ENCODE results near the gene HCRT.
"Not testable (repeated sequence)": the region's sequence is repeated elsewhere in the genome, so short reads cannot be mapped to it uniquely, and the experiment has no call there.

The HCRT gene

GRCh38 chr17:42212382-42212781 lies 27.1 kb upstream of the HCRT start:
- Histone ChIP-seq H4K20me1 (ENCODE audit: control insufficient read depth, insufficient read depth, low read depth, low read length) (no peaks in the 10 kb centered on the region), H3K4me2 (ENCODE audit: low read length) (no peak overlapping the region), H3K79me2 (ENCODE audit: control insufficient read depth, low read length) (no peaks in the 10 kb centered on the region), H3K9me2 (replicated peaks; ENCODE audit: control insufficient read depth, low read length) (no peaks in the 10 kb centered on the region), H3K27ac (ENCODE audit: low read depth, low read length) (no peak overlapping the region), H3K4me1 (ENCODE audit: control insufficient read depth, low read length) (no peaks in the 10 kb centered on the region), H3K27me3 (ENCODE audit: control insufficient read depth, low read length) (no peaks in the 10 kb centered on the region), H3K9me3 (ENCODE audit: control insufficient read depth, insufficient read depth, low read length) (no peaks in the 10 kb centered on the region), H3K36me3 (ENCODE audit: control insufficient read depth, low read length) (peaks cover 59% of the 10 kb centered on the region), H3F3A (ENCODE audit: control insufficient read depth, insufficient read depth) (peaks cover 3% of the 10 kb centered on the region; the same call in 1 of the 2 replicates), H3K4me3 (ENCODE audit: low read length) (no peak overlapping the region)
- no peak for TF ChIP-seq EZH2phosphoT487 (IDR thresholded peaks at IDR 0.05; ENCODE audit: borderline replicate concordance, low read length)
- TF ChIP-seq, protein P1, sequence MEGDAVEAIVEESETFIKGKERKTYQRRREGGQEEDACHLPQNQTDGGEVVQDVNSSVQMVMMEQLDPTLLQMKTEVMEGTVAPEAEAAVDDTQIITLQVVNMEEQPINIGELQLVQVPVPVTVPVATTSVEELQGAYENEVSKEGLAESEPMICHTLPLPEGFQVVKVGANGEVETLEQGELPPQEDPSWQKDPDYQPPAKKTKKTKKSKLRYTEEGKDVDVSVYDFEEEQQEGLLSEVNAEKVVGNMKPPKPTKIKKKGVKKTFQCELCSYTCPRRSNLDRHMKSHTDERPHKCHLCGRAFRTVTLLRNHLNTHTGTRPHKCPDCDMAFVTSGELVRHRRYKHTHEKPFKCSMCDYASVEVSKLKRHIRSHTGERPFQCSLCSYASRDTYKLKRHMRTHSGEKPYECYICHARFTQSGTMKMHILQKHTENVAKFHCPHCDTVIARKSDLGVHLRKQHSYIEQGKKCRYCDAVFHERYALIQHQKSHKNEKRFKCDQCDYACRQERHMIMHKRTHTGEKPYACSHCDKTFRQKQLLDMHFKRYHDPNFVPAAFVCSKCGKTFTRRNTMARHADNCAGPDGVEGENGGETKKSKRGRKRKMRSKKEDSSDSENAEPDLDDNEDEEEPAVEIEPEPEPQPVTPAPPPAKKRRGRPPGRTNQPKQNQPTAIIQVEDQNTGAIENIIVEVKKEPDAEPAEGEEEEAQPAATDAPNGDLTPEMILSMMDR (IDR thresholded peaks at IDR 0.05; ENCODE audit: low read depth, low read length, poor library complexity, severe bottlenecking), result no peak

DNA sequence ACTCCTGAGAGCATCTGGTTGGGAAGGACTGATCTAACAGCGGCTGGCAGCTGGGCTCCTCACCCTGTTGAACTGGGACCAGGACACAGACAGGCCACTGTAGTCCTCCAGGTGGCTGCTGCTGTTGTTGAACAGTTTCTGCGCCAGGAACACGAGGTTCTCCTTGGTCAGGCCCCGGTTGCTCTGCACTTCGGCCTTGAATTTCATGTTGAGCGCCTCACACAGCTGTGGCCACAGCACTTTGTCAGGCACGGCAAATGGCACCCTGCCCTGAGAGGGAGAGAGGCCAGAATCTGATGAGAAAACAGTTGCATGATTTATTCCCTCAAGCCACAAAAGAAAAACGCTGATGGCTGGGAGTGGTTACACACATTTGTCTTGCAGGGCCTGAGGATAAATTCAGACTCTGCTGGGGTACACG lies 26.7 kb upstream of the HCRT start:
- not testable (repeated sequence) for H3K79me2 ChIP-seq (ENCODE audit: control insufficient read depth, low read length)

GRCh38 chr17:42210046-42210445 lies 24.8 kb upstream of the HCRT start:
- peaks cover 48% of the 10 kb centered on the region for H3K36me3 ChIP-seq (ENCODE audit: control insufficient read depth, low read length)
- H3K27ac ChIP-seq (ENCODE audit: low read depth, low read length), result no peak overlapping the region
- H3F3A ChIP-seq (ENCODE audit: control insufficient read depth, insufficient read depth), result no peaks in the 10 kb centered on the region
- no peaks in the 10 kb centered on the region for H3K79me2 ChIP-seq (ENCODE audit: control insufficient read depth, low read length)
- no peaks in the 10 kb centered on the region for H3K9me3 ChIP-seq (ENCODE audit: control insufficient read depth, insufficient read depth, low read length)
- TF ChIP-seq, protein P1 (IDR thresholded peaks at IDR 0.05; ENCODE audit: low read depth, low read length, poor library complexity, severe bottlenecking), result no peak
- TF ChIP-seq EZH2phosphoT487 (IDR thresholded peaks at IDR 0.05; ENCODE audit: borderline replicate concordance, low read length), result no peak
- H3K4me2 ChIP-seq (ENCODE audit: low read length), result no peak overlapping the region
- H3K27me3 ChIP-seq (ENCODE audit: control insufficient read depth, low read length), result no peaks in the 10 kb centered on the region
- H3K4me1 ChIP-seq (ENCODE audit: control insufficient read depth, low read length), result no peaks in the 10 kb centered on the region
- H3K4me3 ChIP-seq (ENCODE audit: low read length), result no peak overlapping the region
- H3K9me2 ChIP-seq (replicated peaks; ENCODE audit: control insufficient read depth, low read length), result no peaks in the 10 kb centered on the region
- no peaks in the 10 kb centered on the region for H4K20me1 ChIP-seq (ENCODE audit: control insufficient read depth, insufficient read depth, low read depth, low read length)

More for the DNA sequence above, 26.7 kb upstream of the HCRT start:
- not testable (repeated sequence) for H4K20me1 ChIP-seq (ENCODE audit: control insufficient read depth, insufficient read depth, low read depth, low read length); H3K4me2 ChIP-seq (ENCODE audit: low read length); H3K27me3 ChIP-seq (ENCODE audit: control insufficient read depth, low read length); H3K27ac ChIP-seq (ENCODE audit: low read depth, low read length); H3K9me2 ChIP-seq (replicated peaks; ENCODE audit: control insufficient read depth, low read length); H3K4me1 ChIP-seq (ENCODE audit: control insufficient read depth, low read length); H3F3A ChIP-seq (ENCODE audit: control insufficient read depth, insufficient read depth); H3K4me3 ChIP-seq (ENCODE audit: low read length); H3K9me3 ChIP-seq (ENCODE audit: control insufficient read depth, insufficient read depth, low read length)
- peaks cover 59% of the 10 kb centered on the region for H3K36me3 ChIP-seq (ENCODE audit: control insufficient read depth, low read length)

DNA sequence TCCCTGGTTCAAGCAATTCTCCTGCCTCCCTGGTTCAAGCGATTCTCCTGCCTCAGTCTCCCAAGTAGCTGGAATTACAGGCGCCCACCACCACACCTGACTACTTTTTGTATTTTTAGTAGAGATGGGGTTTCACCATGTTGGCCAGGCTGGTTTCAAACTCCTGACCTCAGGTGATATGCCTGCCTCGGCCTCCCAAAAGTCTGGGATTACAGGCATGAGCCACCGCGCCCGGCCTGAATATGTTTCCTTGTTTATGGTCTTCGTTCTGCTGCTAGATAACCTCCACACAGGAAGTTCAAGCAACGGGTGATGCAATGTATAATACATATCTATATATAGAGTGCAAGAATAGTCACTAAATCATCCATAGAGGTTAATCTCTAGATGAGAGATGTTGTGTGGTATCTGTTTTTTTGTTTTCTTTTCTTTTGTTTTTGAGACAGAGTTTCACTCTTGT lies 20.9 kb upstream of the HCRT start:
- H3K79me2 ChIP-seq (ENCODE audit: control insufficient read depth, low read length); H3K9me3 ChIP-seq (ENCODE audit: control insufficient read depth, insufficient read depth, low read length); H4K20me1 ChIP-seq (ENCODE audit: control insufficient read depth, insufficient read depth, low read depth, low read length); H3K4me2 ChIP-seq (ENCODE audit: low read length); H3F3A ChIP-seq (ENCODE audit: control insufficient read depth, insufficient read depth); H3K27ac ChIP-seq (ENCODE audit: low read depth, low read length); H3K4me1 ChIP-seq (ENCODE audit: control insufficient read depth, low read length); H3K27me3 ChIP-seq (ENCODE audit: control insufficient read depth, low read length); H3K9me2 ChIP-seq (replicated peaks; ENCODE audit: control insufficient read depth, low read length); H3K4me3 ChIP-seq (ENCODE audit: low read length): not testable (repeated sequence)
- peaks cover 49% of the 10 kb centered on the region for H3K36me3 ChIP-seq (ENCODE audit: control insufficient read depth, low read length)

Data from DOHH2 (cell line).